Panc1 (cell line): ENCODE data around the gene CDCA4.

Experiments
- CTCF ChIP-seq: fragments of 450-650 bp; IDR thresholded peaks from 2 replicates; pipeline ENCODE4 v1.5.1; 2017; ENCODE audit warnings: mild to moderate bottlenecking
- POLR2AphosphoS5 ChIP-seq: IDR thresholded peaks from 2 replicates; pipeline ENCODE4 v1.6.1; 2012; ENCODE audit warnings: mild to moderate bottlenecking, low read depth, low read length, moderate library complexity
- SIN3A ChIP-seq: IDR thresholded peaks from 2 replicates; pipeline ENCODE4 v1.6.1; 2012; ENCODE audit warnings: low read depth, mild to moderate bottlenecking, low read length, moderate library complexity, borderline replicate concordance; ENCODE audit not compliant: insufficient read depth
- TF ChIP-seq, protein P1 (sequence below), 2 experiments: IDR thresholded peaks; 2 replicates each; pipeline ENCODE4 v1.6.1; 2011 to 2012; ENCODE audit warnings: low read depth in 2 of 2, control low read depth in 1 of 2, low read length in 1 of 2, mild to moderate bottlenecking in 1 of 2, moderate library complexity in 1 of 2; ENCODE audit not compliant: insufficient read depth in 1 of 2

- TF ChIP-seq CTCF (no peak), POLR2AphosphoS5 (no peak), SIN3A (no peak)
- TF ChIP-seq, protein P1, sequence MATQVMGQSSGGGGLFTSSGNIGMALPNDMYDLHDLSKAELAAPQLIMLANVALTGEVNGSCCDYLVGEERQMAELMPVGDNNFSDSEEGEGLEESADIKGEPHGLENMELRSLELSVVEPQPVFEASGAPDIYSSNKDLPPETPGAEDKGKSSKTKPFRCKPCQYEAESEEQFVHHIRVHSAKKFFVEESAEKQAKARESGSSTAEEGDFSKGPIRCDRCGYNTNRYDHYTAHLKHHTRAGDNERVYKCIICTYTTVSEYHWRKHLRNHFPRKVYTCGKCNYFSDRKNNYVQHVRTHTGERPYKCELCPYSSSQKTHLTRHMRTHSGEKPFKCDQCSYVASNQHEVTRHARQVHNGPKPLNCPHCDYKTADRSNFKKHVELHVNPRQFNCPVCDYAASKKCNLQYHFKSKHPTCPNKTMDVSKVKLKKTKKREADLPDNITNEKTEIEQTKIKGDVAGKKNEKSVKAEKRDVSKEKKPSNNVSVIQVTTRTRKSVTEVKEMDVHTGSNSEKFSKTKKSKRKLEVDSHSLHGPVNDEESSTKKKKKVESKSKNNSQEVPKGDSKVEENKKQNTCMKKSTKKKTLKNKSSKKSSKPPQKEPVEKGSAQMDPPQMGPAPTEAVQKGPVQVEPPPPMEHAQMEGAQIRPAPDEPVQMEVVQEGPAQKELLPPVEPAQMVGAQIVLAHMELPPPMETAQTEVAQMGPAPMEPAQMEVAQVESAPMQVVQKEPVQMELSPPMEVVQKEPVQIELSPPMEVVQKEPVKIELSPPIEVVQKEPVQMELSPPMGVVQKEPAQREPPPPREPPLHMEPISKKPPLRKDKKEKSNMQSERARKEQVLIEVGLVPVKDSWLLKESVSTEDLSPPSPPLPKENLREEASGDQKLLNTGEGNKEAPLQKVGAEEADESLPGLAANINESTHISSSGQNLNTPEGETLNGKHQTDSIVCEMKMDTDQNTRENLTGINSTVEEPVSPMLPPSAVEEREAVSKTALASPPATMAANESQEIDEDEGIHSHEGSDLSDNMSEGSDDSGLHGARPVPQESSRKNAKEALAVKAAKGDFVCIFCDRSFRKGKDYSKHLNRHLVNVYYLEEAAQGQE (IDR thresholded peaks at IDR 0.05; ENCODE audit: insufficient read depth in 1 of 2, low read depth in 2 of 2, low read length in 1 of 2), result no peak
Measured at GRCh38 chr14:105060751-105061427, 40.0 kb upstream of the CDCA4 start.
